NCI-H1930 (cell line): Measurements from ENCODE around the gene FBN2.
"Not testable (repeated sequence)": the region's sequence is repeated elsewhere in the genome, so short reads cannot be mapped to it uniquely, and the experiment has no call there.

ENCODE experiments used
- DNase-seq, 2 experiments: peaks; one replicate each; lab custom pipeline; 2025; lab: John Stamatoyannopoulos, UW

Gene FBN2

GRCh38 chr5:128424646-128425045 is 113.4 kb downstream of the FBN2 start:
- no peak for DNase-seq

GRCh38 chr5:128422612-128423011 is 115.4 kb downstream of the FBN2 start:
- no peak for DNase-seq

- DNase-seq: no peak
Observed at GRCh38 chr5:128414469-128414868, 123.6 kb downstream of the FBN2 start.

GRCh38 chr5:128413356-128413755 is 124.7 kb downstream of the FBN2 start:
- no peak for DNase-seq

- DNase-seq: no peak
Observed at GRCh38 chr5:128412145-128412930, 125.7 kb downstream of the FBN2 start.

GRCh38 chr5:128409166-128409800 is 128.8 kb downstream of the FBN2 start:
- no peak for DNase-seq

- peak; percentile 1 to 10 for DNase-seq
Observed at GRCh38 chr5:128408622-128409021, 129.4 kb downstream of the FBN2 start.

- no peak for DNase-seq
Observed at GRCh38 chr5:128407944-128408343, 130.1 kb downstream of the FBN2 start.

GRCh38 chr5:128406803-128407202 is 131.2 kb downstream of the FBN2 start:
- DNase-seq: no peak

DNA sequence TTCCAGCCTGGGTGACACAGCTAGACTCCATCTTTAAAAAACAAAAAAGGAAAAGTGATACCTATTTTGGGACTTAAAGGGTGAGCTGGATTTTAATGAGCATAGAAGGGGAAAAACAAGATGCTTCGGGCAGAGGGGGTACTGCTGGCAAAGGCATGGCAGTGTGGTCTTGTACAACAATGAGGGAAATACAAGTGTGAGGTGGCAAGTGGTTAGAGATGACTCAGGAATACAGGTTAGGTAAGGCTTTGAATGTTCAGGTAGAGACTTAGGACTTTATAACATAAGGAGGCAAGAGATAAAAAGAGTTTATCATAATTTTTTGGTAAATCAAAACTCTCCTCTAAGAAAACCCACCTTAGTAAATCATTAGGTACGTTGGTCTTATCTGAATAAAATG is 132.9 kb downstream of the FBN2 start:
- DNase-seq: no peak

DNA sequence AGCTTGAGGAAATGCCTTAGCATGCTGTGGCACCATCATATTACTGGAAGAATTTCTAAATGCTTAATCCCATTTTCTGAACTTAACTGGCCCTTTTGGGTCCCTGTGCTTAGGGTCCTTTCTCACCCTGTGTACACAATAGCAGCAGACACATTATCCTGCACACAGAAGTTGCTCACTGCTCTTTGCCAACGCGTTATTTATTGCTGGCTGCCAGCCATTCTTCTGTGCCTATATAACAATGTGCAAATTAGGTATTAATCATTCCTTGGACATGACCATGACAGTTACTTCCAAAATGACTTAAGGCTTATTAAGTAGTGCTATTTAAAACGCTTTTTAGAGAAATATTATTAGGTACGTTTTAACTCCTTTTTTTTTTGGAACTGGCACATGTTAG is 134.7 kb downstream of the FBN2 start:
- no peak for DNase-seq

DNA sequence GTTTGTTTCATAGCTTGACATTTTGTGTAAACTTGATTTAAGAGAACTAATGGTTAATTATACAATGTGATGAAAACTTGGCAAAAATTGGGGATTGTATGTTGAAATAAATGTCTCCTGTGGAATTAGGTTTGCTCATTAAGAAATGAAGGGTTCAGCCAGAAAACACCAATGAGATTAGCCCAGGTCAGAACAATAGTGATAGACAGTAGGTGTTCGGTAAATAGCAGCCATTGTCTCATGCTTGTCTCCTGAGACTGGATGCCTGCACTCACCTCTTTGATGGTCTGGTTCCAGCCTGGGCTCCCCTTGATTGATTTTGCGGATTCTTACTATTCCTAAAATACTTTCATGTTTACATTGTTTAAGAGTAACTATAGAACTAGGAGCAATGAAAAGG is 135.5 kb downstream of the FBN2 start:
- DNase-seq: no peak

DNA sequence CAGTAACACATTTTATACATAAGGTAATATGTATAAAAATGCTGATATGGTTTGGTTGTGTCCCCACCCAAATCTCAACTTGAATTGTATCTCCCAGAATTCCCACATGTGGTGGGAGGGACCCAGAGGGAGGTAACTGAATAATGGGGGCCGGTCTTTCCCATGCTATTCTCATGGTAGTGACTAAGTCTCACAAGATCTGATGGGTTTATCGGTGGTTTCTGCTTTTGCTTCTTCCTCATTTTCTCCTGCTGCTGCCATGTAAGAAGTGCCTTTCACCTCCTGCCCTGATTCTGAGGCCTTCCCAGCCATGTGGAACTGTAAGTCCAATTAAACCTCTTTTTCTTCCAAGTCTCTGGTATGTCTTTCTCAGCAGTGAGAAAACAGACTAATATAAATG is 137.3 kb downstream of the FBN2 start:
- not testable (repeated sequence) for DNase-seq

GRCh38 chr5:128399111-128399510 is 138.9 kb downstream of the FBN2 start:
- no peak for DNase-seq

DNA sequence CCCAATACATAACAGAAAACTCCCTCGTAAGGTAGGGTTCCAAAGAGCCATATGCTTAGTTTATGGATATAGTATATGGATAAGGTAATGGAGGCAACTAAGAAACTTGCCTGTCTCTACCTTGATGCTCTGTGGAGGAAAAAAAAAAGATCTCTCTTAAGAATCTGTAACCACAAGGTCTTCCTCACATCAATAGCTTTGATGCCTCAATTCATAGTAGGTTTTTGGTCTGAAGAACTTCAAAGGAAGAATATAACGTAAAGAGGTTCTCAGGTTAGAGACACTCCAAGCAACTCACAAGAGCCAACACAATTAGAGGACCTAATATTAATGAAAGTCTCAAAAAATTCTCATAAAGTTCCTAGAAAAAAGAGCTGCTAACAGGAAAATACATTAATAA is 140.2 kb downstream of the FBN2 start:
- no peak for DNase-seq

GRCh38 chr5:128395073-128395472 is 143.0 kb downstream of the FBN2 start:
- DNase-seq: no peak

DNA sequence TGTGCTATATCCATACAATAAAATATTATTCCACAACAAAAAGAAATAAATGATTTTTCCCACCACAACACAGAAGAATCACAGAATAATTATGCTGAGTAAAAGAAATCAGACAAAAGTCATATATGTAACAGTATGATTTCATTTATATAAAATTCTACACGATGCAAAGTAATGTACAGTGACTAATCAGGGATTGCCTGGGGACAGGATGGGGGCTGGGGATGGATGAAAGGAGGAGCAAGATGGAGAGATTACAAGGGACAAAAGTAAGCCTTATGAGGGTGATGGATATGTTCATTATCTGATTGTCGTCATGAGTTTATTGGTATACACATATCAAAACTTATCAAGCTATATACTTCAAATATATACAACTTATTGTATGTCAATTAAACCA is 154.0 kb downstream of the FBN2 start:
- DNase-seq: no peak

GRCh38 chr5:128380337-128380736 is 157.7 kb downstream of the FBN2 start:
- no peak for DNase-seq

GRCh38 chr5:128378632-128379031 is 159.4 kb downstream of the FBN2 start:
- no peak for DNase-seq

DNA sequence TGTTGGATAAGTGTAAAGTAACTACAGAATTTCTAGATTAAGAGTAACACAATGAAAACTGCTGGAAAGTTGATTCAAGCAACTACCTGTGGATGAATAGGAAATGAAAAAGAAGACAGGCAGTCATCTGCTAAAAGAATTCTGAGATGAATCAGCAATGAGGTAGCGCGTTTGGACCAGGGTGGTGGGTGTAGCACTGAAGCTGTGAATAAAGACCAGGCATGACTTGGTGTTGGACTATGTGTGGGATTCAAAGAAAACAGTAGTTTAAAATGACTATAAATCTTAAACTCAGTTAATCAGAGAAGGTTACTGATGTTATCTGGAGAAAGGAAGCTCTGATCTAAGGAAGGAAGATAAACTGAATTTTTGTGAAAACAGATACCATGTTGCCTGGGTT is 159.8 kb downstream of the FBN2 start:
- no peak for DNase-seq

- DNase-seq: no peak
Observed at GRCh38 chr5:128376577-128376976, 161.5 kb downstream of the FBN2 start.

- no peak for DNase-seq
Observed at GRCh38 chr5:128366147-128366546, 171.9 kb downstream of the FBN2 start.

DNA sequence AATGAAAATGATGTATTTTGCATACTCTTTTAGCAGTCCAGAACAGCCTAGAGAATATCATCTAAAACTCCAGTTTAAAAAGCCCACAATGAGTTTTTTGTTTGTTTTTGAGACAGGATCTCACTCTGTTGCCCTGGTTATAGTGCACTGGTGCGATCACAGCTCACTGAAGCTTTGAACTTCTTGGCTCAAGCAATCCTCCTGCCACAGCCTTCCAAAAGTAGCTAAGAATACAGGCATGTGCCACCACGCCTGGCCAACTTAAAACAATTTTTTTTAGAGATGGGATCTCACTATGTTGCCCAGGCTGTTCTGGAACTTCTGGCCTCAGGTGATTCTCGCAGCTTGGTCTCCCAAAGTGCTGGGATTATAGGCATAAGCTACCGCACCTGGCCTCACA is 175.7 kb downstream of the FBN2 start:
- no peak for DNase-seq

- DNase-seq: no peak
Observed at GRCh38 chr5:128358826-128359225, 179.2 kb downstream of the FBN2 start.
